OCI-M2 (cell line): ENCODE data around the gene C2orf81.

ENCODE experiments used
- DNase-seq: peaks from one replicate; lab custom pipeline; 2025; ENCODE audit not compliant: unreplicated experiment; lab: John Stamatoyannopoulos, UW

C2orf81 gene

GRCh38 chr2:74391209-74391579, 30.2 kb downstream of the C2orf81 start:
- DNase-seq = no peak

DNA sequence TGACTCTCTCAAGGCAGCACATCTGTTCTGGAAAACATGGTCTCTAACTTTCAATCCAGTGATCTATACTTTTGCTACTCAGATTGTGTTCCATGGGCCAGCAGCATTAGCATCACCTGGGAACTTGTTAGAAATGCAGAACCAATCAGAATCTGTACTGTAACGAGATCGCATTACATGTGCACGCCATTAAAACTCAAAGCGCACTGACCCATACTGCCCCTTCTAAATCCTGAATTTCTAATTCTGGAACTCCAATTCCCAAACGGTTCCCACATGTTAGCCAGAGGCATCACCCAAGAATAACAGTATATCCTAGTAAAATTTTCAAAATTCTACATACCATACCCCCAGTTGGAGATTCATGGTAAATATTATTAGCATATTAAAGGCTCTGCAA, 30.8 kb downstream of the C2orf81 start:
- DNase-seq = no peak

GRCh38 chr2:74387346-74387745, 34.1 kb downstream of the C2orf81 start:
- DNase-seq = no peak

GRCh38 chr2:74385396-74385795, 36.0 kb downstream of the C2orf81 start:
- no peak for DNase-seq

GRCh38 chr2:74384051-74384450, 37.4 kb downstream of the C2orf81 start:
- no peak for DNase-seq

GRCh38 chr2:74383254-74383653, 38.2 kb downstream of the C2orf81 start:
- DNase-seq = no peak

GRCh38 chr2:74381751-74382150, 39.7 kb downstream of the C2orf81 start:
- no peak for DNase-seq

- no peak for DNase-seq
Observed at GRCh38 chr2:74379851-74380789, 41.3 kb downstream of the C2orf81 start, which contains the start of gene DCTN1. Gene DCTN1, minus strand, starts transcription at chr2:74380311. Its CDS starts 274 bp downstream, at chr2:74380037.

- no peak for DNase-seq
Observed at GRCh38 chr2:74378007-74378406, 43.4 kb downstream of the C2orf81 start.

- DNase-seq = no peak
Observed at GRCh38 chr2:74375838-74376237, 45.6 kb downstream of the C2orf81 start.

DNA sequence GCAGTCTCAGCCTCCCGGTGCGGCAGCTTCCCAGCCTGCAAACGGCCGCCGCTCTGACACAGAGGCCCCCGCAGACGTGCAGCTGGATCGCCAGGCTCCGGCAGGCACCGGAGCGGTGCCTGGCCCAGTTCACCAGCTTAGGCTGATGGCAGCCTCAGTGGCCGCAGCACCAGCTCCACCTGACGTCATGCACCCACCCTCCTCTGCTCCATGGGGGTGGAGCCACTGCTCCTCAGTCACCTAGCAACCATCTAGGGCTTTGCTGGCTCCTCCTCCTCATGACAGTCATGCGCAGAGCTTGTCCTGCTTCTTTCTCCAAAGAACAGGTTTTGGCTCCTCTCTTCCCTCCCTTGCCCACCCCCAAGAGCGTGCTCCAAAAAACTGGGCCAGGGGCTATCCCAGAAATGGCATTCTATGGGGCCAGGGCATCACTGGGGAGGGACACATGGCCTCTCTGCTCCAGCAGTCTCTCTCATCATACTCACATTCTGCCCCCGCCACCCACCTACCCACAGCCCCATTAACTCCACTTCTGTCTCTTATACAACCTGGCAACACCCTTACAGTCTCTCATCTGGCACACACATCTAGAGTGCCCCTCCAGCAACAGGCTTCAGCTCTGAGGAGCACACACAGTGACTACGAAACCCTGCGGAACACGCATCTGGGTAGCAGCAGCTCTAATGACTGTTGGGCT, 46.8 kb downstream of the C2orf81 start:
- DNase-seq = no peak

DNA sequence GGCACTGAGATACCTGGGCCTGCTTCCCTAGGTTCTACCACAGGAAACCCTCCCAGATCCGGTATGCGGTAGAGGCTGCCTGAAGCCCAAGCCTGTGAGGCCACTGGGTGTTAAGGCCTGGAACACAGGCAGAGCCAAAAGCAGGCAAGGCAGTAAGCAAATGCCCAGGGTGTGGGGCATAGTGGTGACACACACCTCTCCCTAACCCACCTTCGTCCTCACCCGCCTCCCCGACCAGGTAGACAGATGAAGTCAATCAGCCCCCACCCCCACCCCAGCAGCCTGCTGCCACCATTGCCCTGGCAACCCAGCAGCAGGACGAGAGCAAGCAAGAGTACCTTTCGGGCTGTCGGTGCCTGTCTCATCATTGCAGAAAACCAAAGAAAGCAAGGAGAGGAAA, 47.4 kb downstream of the C2orf81 start:
- DNase-seq = no peak

GRCh38 chr2:74373221-74373676, 48.2 kb downstream of the C2orf81 start:
- DNase-seq = no peak

- no peak for DNase-seq
Observed at GRCh38 chr2:74372674-74373073, 48.7 kb downstream of the C2orf81 start.

DNA sequence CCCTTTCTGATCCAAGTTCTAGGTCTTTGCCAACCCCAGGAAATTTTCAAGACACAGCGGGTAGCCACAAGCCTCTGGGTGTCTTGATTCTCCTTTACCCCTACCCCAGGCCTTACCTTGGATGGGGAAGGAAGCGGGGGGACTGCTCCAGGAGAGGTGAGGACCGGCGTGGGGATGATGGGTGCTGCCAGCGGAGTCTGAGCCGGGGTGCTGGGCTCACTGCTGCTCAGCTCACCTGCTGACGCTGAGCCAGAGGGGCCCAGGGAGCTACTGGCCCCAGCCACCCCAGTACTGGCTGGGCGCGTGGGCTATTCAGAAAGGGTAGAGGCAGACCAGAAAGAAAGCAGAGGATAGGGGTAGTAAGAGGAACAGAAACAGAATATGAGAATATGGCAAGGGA, 50.0 kb downstream of the C2orf81 start:
- DNase-seq = no peak

DNA sequence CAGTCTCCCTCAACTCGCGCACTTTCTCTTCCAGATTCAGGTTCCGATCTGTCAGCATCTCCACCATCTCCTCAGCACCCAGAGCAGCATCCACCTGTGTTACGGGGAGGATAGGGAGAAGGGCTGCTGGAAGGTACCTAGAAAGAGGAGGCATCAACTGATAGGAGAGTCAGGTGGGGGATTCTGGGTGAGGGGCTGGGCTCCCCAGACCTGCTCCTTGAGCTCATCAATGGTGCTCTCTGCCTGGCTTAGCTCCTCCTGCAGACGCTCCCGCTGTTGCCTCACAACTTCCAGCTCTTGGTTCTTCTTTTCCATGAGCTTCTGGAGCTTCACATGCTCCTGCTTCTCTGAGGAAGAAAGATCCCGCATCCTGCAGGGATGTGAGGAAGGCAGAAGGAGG, 51.4 kb downstream of the C2orf81 start:
- DNase-seq = no peak

DNA sequence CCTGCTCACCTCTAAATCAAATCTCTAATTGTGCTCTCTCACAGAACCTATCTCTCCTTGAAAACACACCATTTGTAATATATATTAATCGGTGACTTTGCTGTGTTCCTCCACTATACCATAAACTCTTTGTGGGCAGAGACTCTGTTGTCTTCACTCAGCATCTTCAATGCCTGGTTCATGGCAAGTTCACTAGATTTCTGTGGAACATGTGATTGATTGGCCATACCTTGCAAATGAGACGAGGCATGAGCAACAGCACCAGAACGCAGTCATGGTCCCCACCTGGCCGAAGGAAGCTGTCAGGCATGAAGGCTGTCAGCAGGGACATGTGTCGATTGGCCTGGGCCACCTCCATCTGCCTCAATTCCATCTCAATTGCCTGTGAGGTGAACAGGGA, 52.9 kb downstream of the C2orf81 start:
- no peak for DNase-seq

GRCh38 chr2:74367789-74368188, 53.6 kb downstream of the C2orf81 start:
- DNase-seq = no peak

GRCh38 chr2:74366036-74366435, 55.4 kb downstream of the C2orf81 start:
- DNase-seq = no peak

GRCh38 chr2:74364533-74365505, 56.6 kb downstream of the C2orf81 start:
- DNase-seq = no peak
